Thyroid gland (tissue), 4 donors: Measurements from ENCODE around the gene TEN1. TPM values are rescaled to one million over a fixed set of nuclear protein-coding genes. Genes with fewer than 3 reads are reported as not detected.

ENCODE experiments used
- DNase-seq, 2 donors: peaks; one replicate each; pipeline ENCODE4 v3.0.0-alpha.2; 2019
- H3K27ac ChIP-seq, 3 donors: fragments of 200-600 bp; sonication (generic); 1 replicate in 2 of 3; 2 replicates in 1 of 3; pipeline ENCODE4 v1.5.1; 2016 to 2019; ENCODE audit warnings: mild to moderate bottlenecking in 1 of 3, moderate library complexity in 1 of 3
- H3K27me3 ChIP-seq: fragments of 200-600 bp; sonication (generic); one replicate; pipeline ENCODE4 v1.5.1; 2019
- H3K36me3 ChIP-seq, 2 donors: fragments of 200-600 bp; sonication (generic); one replicate each; pipeline ENCODE4 v1.5.1; 2016 to 2019
- H3K4me1 ChIP-seq, 2 donors: fragments of 200-600 bp; sonication (generic); one replicate each; pipeline ENCODE4 v1.5.1; 2017 to 2019
- H3K4me3 ChIP-seq, 3 donors: fragments of 200-600 bp; sonication (generic); replicated peaks in 1 of 3; 1 replicate in 2 of 3; 2 replicates in 1 of 3; pipeline ENCODE4 v1.5.1; 2016; ENCODE audit warnings: mild to moderate bottlenecking in 1 of 3
- H3K9me3 ChIP-seq: fragments of 200-600 bp; sonication (generic); one replicate; pipeline ENCODE4 v1.5.1; 2017
- POLR2A ChIP-seq, 2 donors: fragments of 450-650 bp; IDR thresholded peaks; one replicate each; pipeline ENCODE4 v1.6.1; 2017; ENCODE audit warnings: antibody characterized with exemption in 2 of 2, mild to moderate bottlenecking in 2 of 2, moderate library complexity in 1 of 2
- WGBS, 2 donors: methylation state at CpG; one replicate each; pipeline ENCODE4 v1.1.5; 2017; 5-methylcytosine and 5-hydroxymethylcytosine counted together
- intact Hi-C: fragments of 100-400 bp; cut with DNase I; formaldehyde crosslinking; loops from one replicate; pipeline ENCODE4 v1.15.1; 2023
- total RNA-seq, 4 donors: library from RNA; depleted of rRNA; stranded (reverse); fragments of >200 nt; gene quantifications; one replicate each; pipeline ENCODE4 v1.2.3, GENCODE V29; 2016
- TF ChIP-seq, protein P1 (sequence below), 6 experiments: fragments of 200-600 bp in 3 of 6; fragments of 450-650 bp in 3 of 6; sonication (generic) in 3 of 6; IDR thresholded peaks; one replicate each; pipeline ENCODE4 v1.5.1; 2016 to 2019; ENCODE audit warnings: antibody characterized with exemption in 6 of 6, mild to moderate bottlenecking in 2 of 6, inconsistent platforms in 1 of 6, moderate library complexity in 1 of 6

Gene TEN1
- total RNA-seq, 4 donors from 2014 or later, result 9.5 to 24.2 (median 15.3) TPM

DNA sequence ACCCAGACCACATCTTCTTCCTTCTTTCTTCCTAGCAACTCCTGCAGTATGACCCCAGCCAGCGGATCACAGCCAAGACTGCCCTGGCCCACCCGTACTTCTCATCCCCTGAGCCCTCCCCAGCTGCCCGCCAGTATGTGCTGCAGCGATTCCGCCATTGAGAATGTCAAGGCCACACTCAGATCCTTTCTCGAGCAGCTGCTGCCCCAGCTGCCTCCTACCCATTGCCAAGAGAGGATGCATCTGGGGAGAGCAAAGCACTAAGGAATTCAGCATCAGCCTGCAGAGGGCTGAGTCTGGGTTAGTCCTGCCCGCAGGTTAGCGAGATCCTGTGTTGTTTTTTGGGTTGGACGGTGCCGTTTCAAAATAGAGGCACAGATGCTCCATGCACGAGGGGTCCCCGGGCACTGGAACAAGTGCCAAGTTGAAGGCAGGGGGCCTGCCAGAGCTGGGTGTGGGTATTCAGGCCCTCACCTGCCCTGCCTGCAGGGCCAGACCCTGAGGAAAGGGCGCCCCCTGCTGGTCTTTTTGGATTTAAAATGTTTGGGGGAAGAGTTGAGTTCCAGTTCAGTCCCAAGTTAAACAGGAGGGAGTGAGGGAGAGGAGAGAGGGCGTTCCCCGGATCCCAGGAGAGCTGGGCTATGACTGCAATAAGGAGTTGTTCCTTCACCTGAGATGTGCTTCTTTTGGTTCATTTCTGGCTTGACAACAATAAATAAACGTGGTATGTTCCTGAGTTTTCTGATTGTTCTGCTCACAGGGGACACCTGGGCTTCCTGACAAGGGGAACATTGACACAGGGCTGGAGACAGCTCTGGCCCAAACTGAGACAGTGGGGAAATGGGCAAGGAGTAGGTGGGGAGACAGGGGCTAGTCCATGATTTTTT, 26.5 kb downstream of the TEN1 start:
- Histone ChIP-seq H3K4me3 (no peak overlapping the region), H3K9me3 (no peaks in the 10 kb centered on the region), H3K27ac (no peak overlapping the region), H3K27me3 (no peaks in the 10 kb centered on the region), H3K36me3 (no peaks in the 10 kb centered on the region), H3K4me1 (no peaks in the 10 kb centered on the region)
- intact Hi-C loops, result loop anchor here (5.0 to 10.0 kb wide), 2 partner anchors 98 to 269 kb away; no protein-coding TSS in a partner anchor
- TF ChIP-seq, protein P1, sequence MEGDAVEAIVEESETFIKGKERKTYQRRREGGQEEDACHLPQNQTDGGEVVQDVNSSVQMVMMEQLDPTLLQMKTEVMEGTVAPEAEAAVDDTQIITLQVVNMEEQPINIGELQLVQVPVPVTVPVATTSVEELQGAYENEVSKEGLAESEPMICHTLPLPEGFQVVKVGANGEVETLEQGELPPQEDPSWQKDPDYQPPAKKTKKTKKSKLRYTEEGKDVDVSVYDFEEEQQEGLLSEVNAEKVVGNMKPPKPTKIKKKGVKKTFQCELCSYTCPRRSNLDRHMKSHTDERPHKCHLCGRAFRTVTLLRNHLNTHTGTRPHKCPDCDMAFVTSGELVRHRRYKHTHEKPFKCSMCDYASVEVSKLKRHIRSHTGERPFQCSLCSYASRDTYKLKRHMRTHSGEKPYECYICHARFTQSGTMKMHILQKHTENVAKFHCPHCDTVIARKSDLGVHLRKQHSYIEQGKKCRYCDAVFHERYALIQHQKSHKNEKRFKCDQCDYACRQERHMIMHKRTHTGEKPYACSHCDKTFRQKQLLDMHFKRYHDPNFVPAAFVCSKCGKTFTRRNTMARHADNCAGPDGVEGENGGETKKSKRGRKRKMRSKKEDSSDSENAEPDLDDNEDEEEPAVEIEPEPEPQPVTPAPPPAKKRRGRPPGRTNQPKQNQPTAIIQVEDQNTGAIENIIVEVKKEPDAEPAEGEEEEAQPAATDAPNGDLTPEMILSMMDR (IDR thresholded peaks at IDR 0.05), result peak; percentile 46 to 63 (median 56)
- no peak for TF ChIP-seq POLR2A (IDR thresholded peaks at IDR 0.05)
- 66 to 69% methylated on average over 11 to 14 of the region's 16 CpGs for WGBS, 2 donors
- DNase-seq, result peak; percentile 60 to 73

DNA sequence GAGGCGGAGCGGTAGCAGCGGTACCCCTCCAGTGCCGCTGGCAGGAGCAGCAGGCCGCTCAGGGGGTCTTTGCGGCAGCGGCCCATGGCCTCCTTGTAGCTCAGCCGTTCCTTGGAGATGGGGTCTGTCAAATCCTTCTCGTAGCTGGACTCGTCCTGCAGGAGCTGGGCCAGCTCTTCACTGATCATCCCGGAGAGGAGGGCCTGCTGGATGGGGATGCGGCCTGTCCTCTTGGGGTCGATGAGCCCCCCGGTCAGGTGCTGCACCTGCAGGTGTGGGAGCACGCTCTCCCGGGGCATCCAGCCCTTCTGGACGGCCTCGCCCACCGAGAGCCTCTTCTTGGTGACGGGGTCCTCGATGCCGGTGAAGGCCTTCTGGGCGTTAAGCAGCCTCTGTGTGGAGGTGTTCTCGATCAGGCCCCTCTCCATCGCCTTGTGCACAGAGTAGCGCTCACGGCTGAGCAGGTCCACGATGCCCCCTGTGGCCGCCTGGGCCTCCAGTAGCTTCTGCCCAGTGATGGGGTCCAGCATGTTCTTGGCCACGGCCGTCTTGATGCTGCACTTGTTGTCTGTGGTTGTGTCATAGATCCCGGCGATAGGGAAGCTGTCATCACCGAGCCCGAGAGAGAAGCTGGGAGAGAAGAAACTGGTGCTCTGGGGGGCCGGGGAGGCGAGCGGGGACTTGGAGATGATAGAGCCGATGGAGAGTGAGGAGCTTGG, 28.2 kb downstream of the TEN1 start:
- Histone ChIP-seq H3K27ac (no peak overlapping the region), H3K4me3 (no peak overlapping the region), H3K36me3 (peaks cover 0 to 4% of the 10 kb centered on the region in 2 donors), H3K27me3 (no peaks in the 10 kb centered on the region), H3K9me3 (no peaks in the 10 kb centered on the region), H3K4me1 (no peaks in the 10 kb centered on the region)
- no peak for TF ChIP-seq POLR2A (IDR thresholded peaks at IDR 0.05)
- TF ChIP-seq, protein P1 (IDR thresholded peaks at IDR 0.05), result no peak
- intact Hi-C loops, result loop anchor here (5.0 to 10.0 kb wide), 2 partner anchors 100 to 268 kb away; no protein-coding TSS in a partner anchor
- 89 to 94% methylated on average over 29 to 39 of the region's 39 CpGs for WGBS, 2 donors
- DNase-seq, result no peak

DNA sequence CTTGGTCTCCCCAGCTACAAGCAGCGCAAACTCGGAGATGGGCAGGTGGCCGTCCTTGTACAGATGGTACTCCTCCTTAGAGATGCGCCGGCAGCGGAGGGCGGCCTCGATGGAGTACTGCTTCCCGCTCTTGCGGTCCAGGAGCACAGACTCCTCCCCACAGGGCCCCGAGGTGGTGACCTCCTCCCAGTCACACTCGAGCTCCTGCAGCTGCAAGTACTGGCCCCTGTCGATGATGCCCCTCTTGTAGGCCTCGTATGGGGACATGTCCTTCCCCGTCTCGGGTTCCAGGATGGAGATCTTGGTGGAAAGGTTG, 28.8 kb downstream of the TEN1 start:
- TF ChIP-seq POLR2A (IDR thresholded peaks at IDR 0.05), result no peak
- TF ChIP-seq, protein P1 (IDR thresholded peaks at IDR 0.05), result no peak
- H3K4me1 ChIP-seq, result no peaks in the 10 kb centered on the region
- H3K4me3 ChIP-seq, result no peak overlapping the region
- H3K27ac ChIP-seq, result no peak overlapping the region
- no peak for DNase-seq
- intact Hi-C loops, result loop anchor here (5.0 to 10.0 kb wide), 2 partner anchors 101 to 267 kb away; no protein-coding TSS in a partner anchor
- H3K36me3 ChIP-seq, result peaks cover 0 to 4% of the 10 kb centered on the region in 2 donors
- no peaks in the 10 kb centered on the region for H3K27me3 ChIP-seq
- no peaks in the 10 kb centered on the region for H3K9me3 ChIP-seq
- 79 to 93% methylated on average over 9 to 16 of the region's 16 CpGs for WGBS, 2 donors

DNA sequence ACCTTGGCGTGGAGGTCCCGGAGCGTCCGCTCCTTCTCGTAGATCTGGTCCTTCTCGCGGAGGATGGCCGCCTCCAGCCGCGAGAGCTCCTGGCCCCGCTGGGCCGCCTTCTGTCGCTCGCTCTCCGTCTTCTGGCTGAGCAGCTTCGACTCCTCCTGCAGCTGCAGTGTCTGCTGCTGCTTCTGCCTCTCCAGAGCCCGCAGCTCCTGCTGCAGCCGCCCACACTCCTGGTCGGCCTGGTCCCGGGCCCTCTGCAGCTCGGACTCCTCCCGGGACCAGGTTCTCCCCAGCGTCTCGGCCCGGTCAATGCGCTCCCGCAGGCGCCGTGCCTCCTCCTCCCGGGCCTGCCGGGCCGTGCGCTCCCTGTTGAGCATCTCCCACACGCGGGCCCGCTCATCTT, 29.2 kb downstream of the TEN1 start:
- H3K36me3 ChIP-seq, result peaks cover 0 to 4% of the 10 kb centered on the region in 2 donors
- no peak for DNase-seq
- no peak for TF ChIP-seq POLR2A (IDR thresholded peaks at IDR 0.05)
- TF ChIP-seq, protein P1 (IDR thresholded peaks at IDR 0.05), result no peak
- no peak overlapping the region for H3K4me3 ChIP-seq
- no peaks in the 10 kb centered on the region for H3K9me3 ChIP-seq
- H3K27ac ChIP-seq, result no peak overlapping the region
- WGBS, 2 donors, result 95 to 97% methylated on average over 34 to 36 of the region's 36 CpGs
- no peaks in the 10 kb centered on the region for H3K27me3 ChIP-seq
- intact Hi-C loops, result loop anchor here (5.0 to 10.0 kb wide), 2 partner anchors 101 to 267 kb away; no protein-coding TSS in a partner anchor
- no peaks in the 10 kb centered on the region for H3K4me1 ChIP-seq
